GM18498 (cell line): ENCODE data around the gene PKP4.
"Not testable (repeated sequence)": the region's sequence is repeated elsewhere in the genome, so short reads cannot be mapped to it uniquely, and the experiment has no call there.

Source experiments
- ATAC-seq: cut with Tn5 transposase; IDR thresholded peaks from one replicate; pipeline ENCODE4 v1.9.1; 2021; ENCODE audit warnings: mild to moderate bottlenecking, moderate library complexity; ENCODE audit not compliant: unreplicated experiment

Gene PKP4

GRCh38 chr2:158472829-158473228 is 16.1 kb downstream of the PKP4 start:
- not testable (repeated sequence) for ATAC-seq

DNA sequence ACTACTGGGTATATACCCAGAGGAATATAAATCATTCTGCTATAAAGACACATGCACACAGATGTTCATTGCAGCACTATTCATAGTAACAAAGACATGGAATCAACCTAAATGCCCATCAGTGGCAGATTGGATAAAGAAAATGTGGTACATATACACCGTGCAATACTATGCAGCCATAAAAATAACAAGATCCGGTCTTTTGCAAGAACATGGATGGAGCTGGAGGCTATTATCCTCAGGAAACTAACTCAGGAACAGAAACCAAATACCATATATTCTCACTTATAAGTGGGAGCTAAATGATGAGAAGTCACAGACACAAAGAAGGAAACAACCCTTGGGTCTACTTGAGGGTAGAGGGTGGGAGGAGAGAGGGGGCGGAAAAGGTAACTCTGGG is 16.5 kb downstream of the PKP4 start:
- ATAC-seq = not testable (repeated sequence)

DNA sequence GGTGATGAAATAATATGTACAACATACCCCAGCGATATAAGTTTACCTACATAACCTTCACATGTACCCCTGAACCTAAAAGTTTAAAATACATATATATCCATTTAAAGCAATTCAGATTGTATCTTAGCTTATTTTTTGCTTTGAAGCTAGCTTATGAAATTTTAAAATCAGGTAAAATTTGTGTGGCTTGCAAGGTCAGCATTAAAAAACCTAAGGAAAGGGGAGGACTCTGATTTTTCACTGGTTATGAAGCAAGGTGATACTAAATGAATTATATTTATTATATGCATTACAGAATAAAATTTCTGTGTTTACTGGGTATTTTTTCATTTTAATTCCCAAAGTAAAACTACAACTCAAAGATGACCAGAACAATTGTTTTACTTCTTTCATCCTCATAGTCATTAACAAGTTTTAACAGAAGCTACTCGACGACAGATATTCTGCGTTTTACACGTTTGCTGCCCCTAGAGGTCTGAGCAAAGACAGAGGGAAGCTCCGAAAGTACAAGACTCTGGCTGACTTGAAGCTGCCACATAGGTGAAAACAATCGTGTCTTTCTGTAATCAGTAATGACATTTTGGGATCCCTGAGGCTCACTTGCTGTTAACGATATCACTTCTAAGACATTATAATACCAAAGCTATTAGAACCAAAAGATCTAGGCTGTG is 17.1 kb downstream of the PKP4 start:
- no peak for ATAC-seq

GRCh38 chr2:158474526-158475011 is 17.8 kb downstream of the PKP4 start:
- not testable (repeated sequence) for ATAC-seq

DNA sequence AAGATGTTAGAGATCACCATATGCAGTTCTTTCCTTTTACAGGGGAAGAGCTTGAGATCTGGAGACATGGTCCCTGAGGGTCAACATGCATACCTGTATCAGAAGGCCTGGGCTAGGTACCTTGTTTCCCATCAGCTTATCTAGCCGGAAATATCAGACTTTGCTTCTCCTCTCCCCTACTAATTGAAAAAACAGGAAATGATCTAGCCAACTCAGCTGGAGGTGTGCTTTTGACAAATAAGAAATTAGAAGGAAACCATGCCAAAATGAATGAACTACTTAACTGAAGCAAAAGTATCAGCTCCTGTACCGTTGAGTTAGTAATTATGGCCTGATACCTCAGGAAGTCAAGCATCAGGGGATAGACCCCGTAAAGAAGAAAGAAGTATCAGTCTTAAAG is 20.4 kb downstream of the PKP4 start:
- ATAC-seq = no peak

- ATAC-seq = no peak
Measured at GRCh38 chr2:158478237-158478636, 21.5 kb downstream of the PKP4 start.

- no peak for ATAC-seq
Measured at GRCh38 chr2:158478816-158479215, 22.1 kb downstream of the PKP4 start.

- ATAC-seq = no peak
Measured at GRCh38 chr2:158481116-158481515, 24.4 kb downstream of the PKP4 start.

DNA sequence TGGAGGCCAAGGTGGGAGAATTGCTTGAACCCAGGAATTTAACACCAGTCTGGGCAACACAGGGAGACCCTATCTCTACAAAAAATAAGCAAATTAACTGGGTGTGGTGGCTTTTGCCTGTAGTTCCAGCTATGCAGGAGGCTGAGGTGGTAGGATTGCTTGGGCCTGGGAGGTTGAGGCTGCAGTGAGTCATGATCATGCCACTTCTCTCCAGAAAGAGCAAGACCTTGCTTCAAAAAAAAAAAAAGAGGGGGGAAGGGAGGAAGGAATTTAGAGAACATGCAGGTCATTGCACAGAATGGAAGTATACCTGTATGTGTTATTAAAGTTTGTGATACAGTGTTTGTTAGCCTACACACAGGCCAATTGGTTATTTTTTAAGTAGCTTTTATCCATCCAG is 25.8 kb downstream of the PKP4 start:
- no peak for ATAC-seq

GRCh38 chr2:158484892-158485556 is 28.3 kb downstream of the PKP4 start:
- ATAC-seq = no peak

DNA sequence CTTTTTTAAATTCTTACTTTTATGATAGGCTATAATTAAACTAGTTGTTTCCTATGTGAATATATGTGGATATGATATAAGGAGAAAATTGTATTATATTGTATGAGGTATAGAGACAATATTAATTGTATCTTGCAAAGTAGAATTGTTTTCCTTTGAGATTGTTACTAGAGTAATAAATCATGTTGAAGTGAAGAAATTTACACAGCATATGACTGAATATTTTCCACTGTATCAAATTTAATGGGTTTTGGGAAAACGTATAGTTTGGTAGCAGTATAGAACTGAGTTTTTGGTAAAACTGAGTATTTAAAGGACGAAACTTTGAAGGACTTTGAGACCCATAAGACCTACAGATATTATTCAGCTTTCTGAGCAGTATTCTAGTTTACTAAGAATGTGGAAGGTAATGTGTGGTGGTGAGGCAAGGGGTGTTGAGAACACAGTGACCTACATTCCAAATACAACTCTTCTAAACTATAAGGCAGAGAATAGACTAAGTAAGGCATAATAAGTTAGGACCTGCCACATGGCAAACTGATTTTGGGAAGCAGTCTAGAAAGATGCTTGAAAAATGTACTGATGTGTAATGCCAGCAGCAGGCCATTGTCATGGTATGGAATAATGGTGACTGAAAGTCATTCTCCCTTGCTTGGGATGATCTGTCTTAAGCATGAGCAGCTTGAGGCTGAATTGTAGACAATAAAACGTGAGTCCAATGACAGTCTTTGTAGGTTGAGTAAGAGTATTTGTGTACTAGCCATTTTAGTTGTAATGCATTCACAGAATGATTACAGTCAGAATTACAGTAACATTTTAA is 29.6 kb downstream of the PKP4 start:
- no peak for ATAC-seq

DNA sequence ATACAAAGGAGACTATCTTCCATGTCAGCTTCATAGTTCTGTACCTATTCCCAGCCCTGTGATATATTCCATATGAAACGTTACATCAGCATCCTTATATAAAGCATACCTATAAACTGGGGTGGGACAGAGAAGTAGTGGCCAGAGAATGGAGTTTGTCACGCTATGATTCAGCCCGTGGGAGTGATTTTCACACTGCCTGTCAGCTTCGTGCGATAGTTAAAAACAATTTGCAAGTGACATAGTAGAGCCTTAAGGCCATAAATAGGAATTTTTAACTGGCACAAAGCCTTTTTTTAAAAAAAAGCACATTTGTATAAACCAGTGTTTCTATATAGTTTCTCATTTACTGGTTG is 30.2 kb downstream of the PKP4 start:
- ATAC-seq = no peak

GRCh38 chr2:158487419-158487818 is 30.7 kb downstream of the PKP4 start:
- ATAC-seq = no peak

DNA sequence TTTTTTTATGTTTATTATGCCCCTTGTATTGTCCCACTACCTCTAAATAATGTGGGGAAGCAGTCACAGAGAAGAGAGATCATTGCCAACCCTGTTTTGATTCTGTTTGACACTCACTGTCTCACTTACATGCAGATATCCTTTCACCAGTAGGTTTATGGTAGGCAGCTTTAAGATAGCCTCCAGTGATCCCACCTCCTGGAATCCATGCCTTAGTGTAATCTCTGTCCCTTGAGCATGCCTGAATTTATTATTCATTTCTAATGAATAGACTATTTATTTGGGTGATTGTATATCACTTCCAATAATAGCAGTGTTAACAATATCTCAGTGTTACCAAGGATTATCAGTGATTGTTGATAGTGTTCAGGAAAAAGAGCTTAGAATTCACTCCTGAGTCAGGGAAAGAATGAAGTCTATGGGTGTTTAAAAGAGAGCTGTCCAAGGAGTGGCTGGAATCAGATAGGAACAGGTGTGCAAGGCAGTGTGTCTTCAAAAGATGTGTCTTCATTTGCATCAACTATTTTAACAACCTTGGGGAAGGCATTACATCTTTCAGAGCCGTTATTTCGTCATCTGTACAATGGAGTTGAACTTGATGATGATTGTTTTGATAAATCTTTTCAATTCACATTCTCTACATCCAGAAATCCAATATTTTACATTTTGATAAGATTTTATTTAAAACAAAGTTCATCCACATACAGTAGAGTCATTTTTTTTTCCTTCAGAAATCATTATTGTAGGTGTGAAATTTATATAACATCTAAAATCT is 31.9 kb downstream of the PKP4 start:
- ATAC-seq = no peak

GRCh38 chr2:158489366-158490112 is 32.8 kb downstream of the PKP4 start:
- ATAC-seq = no peak

DNA sequence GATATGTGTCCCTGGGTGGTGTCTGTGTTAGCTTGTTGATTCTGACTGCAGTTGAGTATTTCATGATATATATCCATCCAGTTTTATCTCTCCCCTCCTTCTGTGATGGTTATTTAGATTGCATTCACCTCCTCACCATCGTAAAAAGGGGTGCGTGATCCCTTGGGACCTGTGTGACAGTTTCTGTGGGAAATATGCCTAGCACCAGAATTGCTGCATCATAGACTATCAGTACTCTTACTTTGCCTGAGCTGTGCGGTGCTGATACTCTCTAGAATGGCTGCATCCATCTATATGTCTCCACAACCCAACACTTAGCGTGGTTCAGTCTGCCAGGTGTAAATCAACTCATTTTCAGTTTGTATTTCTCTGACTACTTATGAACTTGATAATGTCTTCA is 34.3 kb downstream of the PKP4 start:
- no peak for ATAC-seq

- no peak for ATAC-seq
Measured at GRCh38 chr2:158493458-158493857, 36.7 kb downstream of the PKP4 start.

- no peak for ATAC-seq
Measured at GRCh38 chr2:158495175-158495574, 38.4 kb downstream of the PKP4 start.

DNA sequence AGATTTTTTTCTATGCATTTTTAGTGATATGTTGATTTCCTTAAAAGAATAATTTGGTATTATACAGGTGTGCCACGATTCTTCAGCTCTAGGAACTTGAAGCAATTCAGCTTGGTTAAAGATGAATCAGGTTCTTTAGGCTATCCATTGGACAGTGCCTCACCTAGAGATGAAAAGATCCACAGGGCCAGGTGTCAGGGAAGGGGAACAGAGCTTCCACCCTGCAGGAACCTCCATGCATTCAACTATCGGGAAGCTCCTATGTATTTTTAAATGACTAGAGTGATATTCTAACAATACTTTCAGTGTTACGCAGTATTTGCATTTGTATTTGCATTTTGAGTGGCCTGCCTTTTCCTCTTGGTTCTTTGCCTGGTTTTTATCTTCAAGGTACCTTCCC is 40.2 kb downstream of the PKP4 start:
- no peak for ATAC-seq

DNA sequence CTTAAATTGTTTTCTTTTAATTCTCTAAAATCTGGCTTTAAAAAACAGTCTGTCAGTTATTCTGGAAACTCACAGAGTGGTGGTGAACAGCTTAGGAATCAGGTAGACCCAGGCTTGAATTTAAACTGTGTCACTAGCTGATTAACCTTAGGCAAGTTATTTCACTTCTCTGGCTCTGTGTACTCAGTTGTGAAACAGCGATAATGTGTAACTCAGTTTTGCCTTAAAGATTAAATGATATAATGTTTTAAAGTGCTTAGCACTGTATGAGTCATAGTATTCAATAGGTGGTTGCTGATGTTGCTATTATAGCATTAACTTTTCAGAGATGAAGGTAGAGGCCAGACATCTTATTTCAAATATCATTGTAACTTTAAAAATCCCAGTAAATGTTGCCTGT is 40.7 kb downstream of the PKP4 start:
- no peak for ATAC-seq
